H1 (cell line): ENCODE results near the gene METRNL. TPM values are rescaled to one million over a fixed set of nuclear protein-coding genes. Genes with fewer than 3 reads are reported as not detected.

Experiments used
- CTCF ChIA-PET: fragments of 300-600 bp; sonication (Branson Sonifier 250); formaldehyde crosslinking; loops from one replicate; lab custom pipeline; 2021; ENCODE audit not compliant: partially characterized antibody; lab: Charles Lee
- POLR2A ChIA-PET: fragments of 300-600 bp; sonication (Branson Sonifier 250); formaldehyde crosslinking; loops from one replicate; lab custom pipeline; 2021; ENCODE audit warnings: inconsistent platforms; ENCODE audit not compliant: partially characterized antibody; lab: Charles Lee
- DNase-seq, 2 experiments: peaks; one replicate each; pipeline versions ENCODE4 v3.0.0 to v3.0.0-alpha.2; 2010 to 2022; ENCODE audit warnings: low spot score in 2 of 2, low read depth in 1 of 2, mixed read lengths in 1 of 2
- FAIRE-seq: peaks from 2 replicates; lab custom pipeline; 2011; peaks lifted over from hg19 to GRCh38; lab: Jason Lieb, UNC
- H2AFZ ChIP-seq: 2 replicates; pipeline ENCODE4 v1.8.1; 2012; ENCODE audit warnings: low read length, inconsistent platforms
- H2AK5ac ChIP-seq: 2 replicates; pipeline ENCODE4 v1.6.1; 2013; ENCODE audit warnings: low read depth, low read length
- H2BK120ac ChIP-seq: replicated peaks from 2 replicates; pipeline ENCODE3; 2013; ENCODE audit warnings: low read depth, low read length, inconsistent platforms
- H2BK12ac ChIP-seq: 2 replicates; pipeline ENCODE4 v1.6.1; 2013; ENCODE audit warnings: low read depth, low read length
- H2BK15ac ChIP-seq: 2 replicates; pipeline ENCODE4 v1.6.1; 2013; ENCODE audit warnings: low read length
- H2BK20ac ChIP-seq: 2 replicates; pipeline ENCODE4 v1.6.1; 2013; ENCODE audit warnings: low read length
- H2BK5ac ChIP-seq: 2 replicates; pipeline ENCODE4 v1.6.1; 2013; ENCODE audit warnings: low read depth, low read length
- H3K14ac ChIP-seq: 2 replicates; pipeline ENCODE4 v1.6.1; 2013; ENCODE audit warnings: inconsistent platforms; ENCODE audit not compliant: insufficient read length
- H3K18ac ChIP-seq: 2 replicates; pipeline ENCODE4 v1.6.1; 2013; ENCODE audit warnings: low read length; ENCODE audit errors: extremely low read depth
- H3K23ac ChIP-seq: 2 replicates; pipeline ENCODE4 v1.6.1; 2013; ENCODE audit warnings: inconsistent platforms; ENCODE audit not compliant: insufficient read length
- H3K23me2 ChIP-seq: 2 replicates; pipeline ENCODE4 v1.6.1; 2013; ENCODE audit warnings: low read depth, low read length
- H3K27ac ChIP-seq: 2 replicates; pipeline ENCODE4 v1.6.1; 2011; ENCODE audit warnings: low read depth, low read length, inconsistent platforms
- H3K27me3 ChIP-seq, 4 experiments: replicated peaks in 1 of 4; 1 replicate in 1 of 4; 2 replicates in 3 of 4; pipeline versions ENCODE4 v1.6.1 to v1.8.1; 2011 to 2013; ENCODE audit warnings: low read length in 3 of 4, mild to moderate bottlenecking in 3 of 4, inconsistent platforms in 2 of 4, mixed read lengths in 2 of 4, moderate library complexity in 1 of 4; ENCODE audit not compliant: control insufficient read depth in 3 of 4, insufficient read depth in 3 of 4; ENCODE audit errors: extremely low read depth in 1 of 4
- H3K36me3 ChIP-seq, 4 experiments: 2 replicates each; pipeline versions ENCODE4 v1.6.1 to v1.8.1; 2011 to 2013; ENCODE audit warnings: mild to moderate bottlenecking in 4 of 4, low read length in 3 of 4, moderate library complexity in 2 of 4, control low read depth in 1 of 4, inconsistent platforms in 1 of 4; ENCODE audit not compliant: insufficient read depth in 4 of 4, control insufficient read depth in 2 of 4
- H3K4ac ChIP-seq: replicated peaks from 2 replicates; pipeline ENCODE3; 2013; ENCODE audit warnings: low read length, low read depth, mixed read lengths, inconsistent platforms; ENCODE audit not compliant: insufficient read length
- H3K4me1 ChIP-seq, 4 experiments: replicated peaks in 1 of 4; 1 replicate in 1 of 4; 2 replicates in 3 of 4; pipeline versions ENCODE4 v1.6.1 to v1.8.1; 2011 to 2013; ENCODE audit warnings: low read length in 3 of 4, inconsistent platforms in 2 of 4, mixed read lengths in 1 of 4; ENCODE audit not compliant: insufficient read depth in 4 of 4, control insufficient read depth in 3 of 4
- H3K4me2 ChIP-seq, 2 experiments: 2 replicates each; pipeline versions ENCODE4 v1.6.1 to v1.8.1; 2011 to 2013; ENCODE audit warnings: low read depth in 2 of 2, low read length in 2 of 2, control low read depth in 1 of 2, inconsistent platforms in 1 of 2, mild to moderate bottlenecking in 1 of 2; ENCODE audit not compliant: insufficient read depth in 1 of 2
- H3K4me3 ChIP-seq, 4 experiments: fragments of 200-600, 300-600 bp in 1 of 4; sonication (generic), shearing (Covaris generic), sonication (Bioruptor Twin) in 1 of 4; 2 replicates each; pipeline versions ENCODE4 v1.5.1 to v1.8.1; 2011 to 2016; ENCODE audit warnings: low read length in 4 of 4, low read depth in 3 of 4, control low read depth in 2 of 4, inconsistent platforms in 2 of 4, mild to moderate bottlenecking in 2 of 4, mixed read lengths in 1 of 4, moderate library complexity in 1 of 4; ENCODE audit not compliant: insufficient read depth in 2 of 4; ENCODE audit errors: extremely low read depth in 1 of 4
- H3K56ac ChIP-seq: replicated peaks from 2 replicates; pipeline ENCODE3; 2013; ENCODE audit warnings: low read depth, mild to moderate bottlenecking, mixed read lengths, low read length, inconsistent platforms; ENCODE audit not compliant: insufficient read length
- H3K79me1 ChIP-seq: 2 replicates; pipeline ENCODE4 v1.6.1; 2013; ENCODE audit warnings: low read depth, low read length, control low read depth
- H3K79me2 ChIP-seq, 2 experiments: 2 replicates each; pipeline versions ENCODE4 v1.6.1 to v1.8.1; 2012 to 2013; ENCODE audit warnings: low read length in 2 of 2, mild to moderate bottlenecking in 2 of 2, inconsistent platforms in 1 of 2; ENCODE audit not compliant: insufficient read depth in 2 of 2, control insufficient read depth in 1 of 2
- H3K9ac ChIP-seq, 4 experiments: replicated peaks in 1 of 4; 1 replicate in 1 of 4; 2 replicates in 3 of 4; pipeline versions ENCODE4 v1.6.1 to v1.8.1; 2011 to 2013; ENCODE audit warnings: low read depth in 3 of 4, low read length in 3 of 4, control low read depth in 2 of 4, mild to moderate bottlenecking in 2 of 4, moderate library complexity in 2 of 4, inconsistent platforms in 1 of 4; ENCODE audit errors: extremely low read depth in 1 of 4
- H3K9me3 ChIP-seq, 2 experiments: 2 replicates each; pipeline versions ENCODE4 v1.6.1 to v1.8.1; 2012 to 2013; ENCODE audit warnings: mild to moderate bottlenecking in 2 of 2, moderate library complexity in 2 of 2, control low read depth in 1 of 2, inconsistent platforms in 1 of 2, low read depth in 1 of 2, low read length in 1 of 2, mixed read lengths in 1 of 2; ENCODE audit not compliant: insufficient read depth in 2 of 2
- H4K20me1 ChIP-seq, 2 experiments: replicated peaks in 1 of 2; 2 replicates each; pipeline versions ENCODE3 to v1.8.1; 2011 to 2013; ENCODE audit warnings: inconsistent platforms in 2 of 2, low read length in 2 of 2, mild to moderate bottlenecking in 1 of 2; ENCODE audit not compliant: insufficient read depth in 2 of 2, control insufficient read depth in 1 of 2
- H4K5ac ChIP-seq: 2 replicates; pipeline ENCODE4 v1.6.1; 2013; ENCODE audit warnings: low read length, low read depth, mixed read lengths, inconsistent platforms; ENCODE audit not compliant: insufficient read length
- H4K8ac ChIP-seq: 2 replicates; pipeline ENCODE4 v1.8.0; 2013; ENCODE audit warnings: mild to moderate bottlenecking, moderate library complexity, low read length, inconsistent platforms; ENCODE audit not compliant: insufficient read depth; ENCODE audit errors: extremely low read depth
- H4K91ac ChIP-seq: replicated peaks from 2 replicates; pipeline ENCODE3; 2013; ENCODE audit warnings: low read length, mixed read lengths, inconsistent platforms; ENCODE audit not compliant: insufficient read length
- BACH1 ChIP-seq: IDR thresholded peaks from 2 replicates; pipeline ENCODE4 v1.6.1; 2012; ENCODE audit warnings: low read length, improper control_type of control experiment
- CHD2 ChIP-seq: IDR thresholded peaks from 2 replicates; pipeline ENCODE4 v1.6.1; 2012; ENCODE audit warnings: low read length, improper control_type of control experiment
- E2F6 ChIP-seq: IDR thresholded peaks from 2 replicates; pipeline ENCODE4 v1.6.1; 2012; ENCODE audit warnings: inconsistent platforms
- EP300 ChIP-seq, 2 experiments: IDR thresholded peaks; 1 replicate in 1 of 2; 2 replicates in 1 of 2; pipeline ENCODE4 v1.6.1; 2011 to 2012; ENCODE audit warnings: low read depth in 2 of 2, low read length in 2 of 2, mild to moderate bottlenecking in 2 of 2, borderline replicate concordance in 1 of 2, inconsistent platforms in 1 of 2, moderate library complexity in 1 of 2
- GABPA ChIP-seq: IDR thresholded peaks from 2 replicates; pipeline ENCODE4 v1.6.1; 2011; ENCODE audit warnings: mild to moderate bottlenecking, low read length, moderate library complexity, borderline replicate concordance; ENCODE audit not compliant: insufficient read depth
- JUN ChIP-seq: IDR thresholded peaks from 2 replicates; pipeline ENCODE4 v1.6.1; 2011; ENCODE audit warnings: low read depth, mild to moderate bottlenecking, improper control_type of control experiment, low read length
- JUND ChIP-seq: IDR thresholded peaks from 2 replicates; pipeline ENCODE4 v1.6.1; 2011; ENCODE audit warnings: mild to moderate bottlenecking, improper control_type of control experiment, low read length
- KDM1A ChIP-seq: fragments of 200-600, 300-600 bp; sonication (generic); IDR thresholded peaks from 2 replicates; pipeline ENCODE4 v1.7.1; 2016; ENCODE audit warnings: mild to moderate bottlenecking, low read length, borderline replicate concordance
- KDM4A ChIP-seq: IDR thresholded peaks from one replicate; pipeline ENCODE4 v1.7.1; 2012; ENCODE audit warnings: low read depth, mild to moderate bottlenecking, moderate library complexity, low read length, inconsistent platforms; ENCODE audit not compliant: severe bottlenecking
- MAFK ChIP-seq: IDR thresholded peaks from 2 replicates; pipeline ENCODE4 v1.6.1; 2012; ENCODE audit warnings: low read depth, mild to moderate bottlenecking, improper control_type of control experiment, low read length
- SIN3A ChIP-seq, 2 experiments: IDR thresholded peaks in 1 of 2; conservative IDR thresholded peaks in 1 of 2; 2 replicates each; pipeline ENCODE4 v1.6.1; 2011 to 2012; ENCODE audit warnings: low read length in 2 of 2, improper control_type of control experiment in 1 of 2, low read depth in 1 of 2, mild to moderate bottlenecking in 1 of 2
- SUZ12 ChIP-seq: fragments of 200-600 bp; sonication (generic); IDR thresholded peaks from 2 replicates; pipeline ENCODE4 v1.6.1; 2012; ENCODE audit warnings: mild to moderate bottlenecking, inconsistent platforms, low read length, moderate library complexity, mixed read lengths
- TEAD4 ChIP-seq: IDR thresholded peaks from 2 replicates; pipeline ENCODE4 v1.6.1; 2012; ENCODE audit warnings: low read depth, low read length, inconsistent platforms, mixed read lengths
- whole genome bisulfite sequencing, 2 experiments: shearing (Covaris generic) in 1 of 2; methylation state at CpG; one replicate each; pipeline versions ENCODE4 v1.1.6 to v1.1.7; 2013 to 2015; ENCODE audit warnings: low lambda C conversion rate in 2 of 2, mixed read lengths in 2 of 2, inconsistent platforms in 1 of 2, low coverage in 1 of 2, missing lambda C conversion rate in 1 of 2; ENCODE audit not compliant: insufficient replicate concordance in 2 of 2, insufficient coverage in 1 of 2, insufficient read length in 1 of 2; ENCODE audit errors: extremely low coverage in 1 of 2, missing lambda C conversion rate in 1 of 2; 5-methylcytosine and 5-hydroxymethylcytosine counted together
- polyA plus RNA-seq, 7 experiments: library from polyadenylated mRNA; depleted of rRNA in 3 of 7; stranded (reverse) in 5 of 7; unstranded in 2 of 7; fragments of >200 nt in 5 of 7; fragments of 200-250 nt in 2 of 7; gene quantifications; 1 replicate in 5 of 7; 2 replicates in 1 of 7; 4 replicates in 1 of 7; pipeline versions ENCODE4 v1.2.1 to v1.2.3, GENCODE V29; 2011 to 2013; ENCODE audit warnings: missing spikeins in 2 of 7, mixed read lengths in 2 of 7
- total RNA-seq: library from RNA; stranded (reverse); fragmentation: NEBNext Ultra II Directional; extraction: Animal tissue kit (Norgen Biotek cat#: 25700); gene quantifications from 2 replicates; pipeline ENCODE4 v1.2.1, GENCODE V29; 2021

METRNL gene
- total and polyA plus RNA-seq, 2 of the 8 experiments (the other 6 are each of a cell fraction or from before 2014, with no cell fraction given) = 13.9 to 14.2 TPM

DNA sequence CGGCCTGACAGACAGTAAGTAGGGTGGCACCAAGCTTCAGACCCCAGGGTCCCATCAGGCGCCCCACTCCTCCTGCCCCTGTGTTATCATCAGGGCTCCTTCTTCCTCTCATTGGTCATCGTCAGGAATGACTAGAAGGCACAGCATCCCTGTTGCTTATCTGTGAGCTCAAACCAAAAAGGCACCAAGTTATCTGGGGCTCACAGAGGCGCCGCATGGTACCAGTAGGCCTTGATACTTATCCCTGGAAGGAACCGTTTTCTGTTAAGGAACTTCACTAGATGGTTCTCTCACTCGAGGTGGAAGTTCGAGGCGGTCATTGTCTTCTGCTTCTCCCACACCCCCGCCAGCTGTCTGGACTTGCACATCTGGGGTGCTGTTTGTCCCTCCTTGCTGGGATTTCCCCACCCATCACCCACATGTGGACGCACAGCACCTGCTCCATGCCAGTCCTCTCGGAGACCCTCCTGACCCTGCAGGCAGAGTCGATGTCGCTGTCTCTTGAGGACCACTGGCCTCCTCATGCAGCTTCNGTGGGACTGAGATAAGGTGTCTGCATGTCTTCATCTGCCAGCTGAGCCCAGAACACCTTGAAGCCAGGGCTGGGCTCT is 52.1 kb downstream of the METRNL start:
- no peak overlapping the region for H4K91ac ChIP-seq
- no peak overlapping the region for H2BK120ac ChIP-seq
- no peak overlapping the region for H2BK12ac ChIP-seq
- H2BK15ac ChIP-seq = no peak overlapping the region
- H3K9ac ChIP-seq = no peak overlapping the region
- FAIRE-seq (no peak), DNase-seq (no peak)
- no peak overlapping the region for H4K5ac ChIP-seq
- H3K56ac ChIP-seq = no peak overlapping the region
- H3K23me2 ChIP-seq = peaks cover 3% of the 10 kb centered on the region; the same call in 1 of the 2 replicates
- no peaks in the 10 kb centered on the region for H3K79me1 ChIP-seq
- H3K23ac ChIP-seq = no peak overlapping the region
- H2BK20ac ChIP-seq = no peak overlapping the region
- no peak overlapping the region for H3K14ac ChIP-seq
- H4K8ac ChIP-seq = no peak overlapping the region
- no peak overlapping the region for H3K18ac ChIP-seq
- no peak overlapping the region for H2BK5ac ChIP-seq
- POLR2A ChIA-PET = no interaction called here
- H4K20me1 ChIP-seq = no peaks in the 10 kb centered on the region
- WGBS, 2 experiments = 85% methylated on average over 14 of the region's 14 CpGs; no CpG with 5 or more reads in 1 of the 2 experiments
- no peak overlapping the region for H3K4me2 ChIP-seq
- CTCF ChIA-PET = interaction anchor here (1.1 to 1.2 kb wide), 3 partner anchors 19 to 66 kb away, joined by 3 to 4 read pairs (median 3); no protein-coding TSS in a partner anchor
- H3K4me1 ChIP-seq = no peaks in the 10 kb centered on the region
- H3K36me3 ChIP-seq = no peaks in the 10 kb centered on the region
- peaks cover 35 to 82% of the 10 kb centered on the region in 2 experiments for H3K9me3 ChIP-seq
- H3K79me2 ChIP-seq = no peaks in the 10 kb centered on the region
- H2AFZ ChIP-seq = no peak overlapping the region
- no peak overlapping the region for H3K27ac ChIP-seq
- no peak overlapping the region for H2AK5ac ChIP-seq
- H3K27me3 ChIP-seq = no peaks in the 10 kb centered on the region
- H3K4me3 ChIP-seq = no peak overlapping the region
- H3K4ac ChIP-seq = no peak overlapping the region
- TF ChIP-seq SIN3A (conservative IDR thresholded peaks at IDR 0.05 in 1 of 2, IDR thresholded peaks at IDR 0.05 in 1 of 2; ENCODE audit: low read depth in 1 of 2, low read length in 2 of 2) = no peak
- TF ChIP-seq KDM4A = no peak
- TF ChIP-seq GABPA = no peak
- no peak for TF ChIP-seq SUZ12
- TF ChIP-seq KDM1A = no peak
- no peak for TF ChIP-seq CHD2
- no peak for TF ChIP-seq JUN
- no peak for TF ChIP-seq MAFK
- TF ChIP-seq TEAD4 = no peak
- no peak for TF ChIP-seq BACH1
- no peak for TF ChIP-seq EP300 (IDR thresholded peaks at IDR 0.05; ENCODE audit: borderline replicate concordance in 1 of 2, low read depth in 2 of 2, low read length in 2 of 2)
- no peak for TF ChIP-seq E2F6
- no peak for TF ChIP-seq JUND
